ENCODE measurements around the gene ATP6V0B. TPM values are rescaled to one million over a fixed set of nuclear protein-coding genes. Genes with fewer than 3 reads are reported as not detected.
A peak's percentile ranks its signal among the peaks of the same experiment; 100 is the strongest.

Gene ATP6V0B
- total and polyA plus RNA-seq, 2 of the 13 experiments (the other 11 are each of a cell fraction or from before 2014, with no cell fraction given) = 157 to 161 TPM

GRCh38 chr1:43976045-43976444 lies 1.3 kb downstream of the ATP6V0B start (continued):
- TF ChIP-seq ZBTB4 (CRISPR knock-in tag; IDR thresholded peaks at IDR 0.05; ENCODE audit: borderline replicate concordance) (no peak), MAFG (CRISPR knock-in tag; IDR thresholded peaks at IDR 0.05) (no peak)

GRCh38 chr1:43976890-43977289 lies 2.1 kb downstream of the ATP6V0B start:
- Histone ChIP-seq H3K79me2 (ENCODE audit: insufficient read depth, low read length) (peaks cover 47% of the 10 kb centered on the region), H3K36me3 (replicated peaks in 1 of 2; ENCODE audit: control insufficient read depth in 1 of 2, insufficient read depth in 2 of 2, low read length in 2 of 2) (peaks cover 5 to 16% of the 10 kb centered on the region in 2 experiments), H3K9me3 (ENCODE audit: low read length) (no peaks in the 10 kb centered on the region), H2AFZ (ENCODE audit: low read length) (no peak overlapping the region), H3K9ac (ENCODE audit: insufficient read depth, low read depth, low read length) (no peak overlapping the region), H3K27ac (ENCODE audit: extremely low read length, insufficient read depth, low read length) (no peak overlapping the region), H3K4me3 (replicated peaks in 1 of 3; ENCODE audit: insufficient read depth in 1 of 3, low read depth in 2 of 3, low read length in 3 of 3) (no peak overlapping the region), H3K4me2 (ENCODE audit: low read depth, low read length) (0 out of 2 replicates have a peak overlapping the region, but pooled peaks have one; percentile 9), H3K27me3 (ENCODE audit: control insufficient read depth in 1 of 2, insufficient read depth in 2 of 2, low read length in 2 of 2) (no peaks in the 10 kb centered on the region), H4K20me1 (ENCODE audit: insufficient read depth, low read length) (peaks cover 4% of the 10 kb centered on the region; the same call in 1 of the 2 replicates), H3K4me1 (ENCODE audit: insufficient read depth, low read length) (peaks cover 63% of the 10 kb centered on the region)
- in situ Hi-C loops (cut with HindIII; ENCODE audit: extremely low pct_ligation_motif_present, low pct_unique_long_range_greater_than_20kb) (no loop called here), intact Hi-C loops (cut with micrococcal nuclease; ENCODE audit: unreplicated experiment) (no loop called here)
- DNase-seq (ENCODE audit: low spot score) = no peak
- POLR2A ChIA-PET = interaction anchor here (1.1 to 2.4 kb wide), 3 partner anchors 11 to 91 kb away, joined by 3 to 32 read pairs (median 11); partner anchors contain the start of gene SLC6A9
- TF ChIP-seq ZNF501 (CRISPR knock-in tag; IDR thresholded peaks at IDR 0.05) = no peak
- TF ChIP-seq ZNF367 (CRISPR knock-in tag; IDR thresholded peaks at IDR 0.05; ENCODE audit: borderline replicate concordance) = 0 out of 2 replicates have a peak, but pooled peaks have one; percentile 19
- no peak for TF ChIP-seq USF2 (IDR thresholded peaks at IDR 0.05; ENCODE audit: low read depth, low read length)
- TF ChIP-seq USF2 (CRISPR knock-in tag; IDR thresholded peaks at IDR 0.05; ENCODE audit: borderline replicate concordance) = 0 out of 2 replicates have a peak, but pooled peaks have one; percentile 20
- CTCF ChIA-PET (ENCODE audit: low intra/inter-chr PET ratio, low total read pairs) = no interaction called here
- FAIRE-seq = no peak
- WGBS (ENCODE audit: low lambda C conversion rate) = 100% methylated on average over 8 of the region's 8 CpGs
- ATAC-seq = no peak
- no TSS peak for BruUV-seq (replicated peaks)

All from HepG2 (cell line).